ENCODE measurements around the gene MTRR. TPM values are rescaled to one million over a fixed set of nuclear protein-coding genes. Genes with fewer than 3 reads are reported as not detected.

MTRR gene
- total RNA-seq, 2 donors from 2014 or later = 40.6 to 47.0 TPM

DNA sequence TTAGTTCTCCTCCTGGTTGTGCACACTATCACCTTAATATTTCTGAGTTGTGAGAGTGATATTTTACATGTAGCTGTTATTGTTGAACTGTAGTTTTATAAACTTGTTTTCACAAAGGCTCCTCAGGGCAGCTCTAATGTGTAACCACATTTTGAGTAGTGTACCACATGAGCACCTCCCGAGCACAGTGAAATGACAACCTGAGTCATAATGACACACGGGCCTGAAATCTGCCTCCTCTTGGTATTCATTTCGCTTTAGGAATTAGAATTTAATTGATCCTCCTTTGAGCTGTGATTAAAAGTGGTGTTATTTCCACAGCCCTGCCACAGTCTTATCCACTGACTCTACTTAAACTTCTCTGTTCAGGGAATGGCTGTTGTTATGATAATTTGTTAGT, 7.9 kb downstream of the MTRR start:
- Histone ChIP-seq H3K4me1 (ENCODE audit: control insufficient read depth, insufficient read depth, low read length) (no peaks in the 10 kb centered on the region), H3K9me3 (ENCODE audit: control insufficient read depth, low read length) (no peaks in the 10 kb centered on the region), H3K4me3 (ENCODE audit: low read length) (no peak overlapping the region), H3K27me3 (ENCODE audit: control insufficient read depth, insufficient read depth, low read length, poor library complexity, severe bottlenecking) (no peaks in the 10 kb centered on the region), H3K27ac (ENCODE audit: low read depth, low read length) (no peak overlapping the region), H3K36me3 (ENCODE audit: control insufficient read depth, insufficient read depth, low read length) (peaks cover 81% of the 10 kb centered on the region), H3K9ac (ENCODE audit: extremely low read depth, low read length, poor library complexity, severe bottlenecking) (no peak overlapping the region)
- H3K27ac Mint-ChIP-seq = no peak overlapping the region
- H3K4me3 Mint-ChIP-seq = no peak overlapping the region
- H3K27me3 Mint-ChIP-seq (ENCODE audit: insufficient read depth) = no peaks in the 10 kb centered on the region
- no peaks in the 10 kb centered on the region for H3K9me3 Mint-ChIP-seq
- WGBS, 2 experiments (ENCODE audit: insufficient coverage in 1 of 2, insufficient read length in 1 of 2) = 90 to 100% methylated on average over 3 of the region's 3 CpGs
- H3K36me3 Mint-ChIP-seq (ENCODE audit: low read depth) = peaks cover 39% of the 10 kb centered on the region
- H3K4me1 Mint-ChIP-seq = no peaks in the 10 kb centered on the region
- DNase-seq = no peak
- TF ChIP-seq, protein P1, sequence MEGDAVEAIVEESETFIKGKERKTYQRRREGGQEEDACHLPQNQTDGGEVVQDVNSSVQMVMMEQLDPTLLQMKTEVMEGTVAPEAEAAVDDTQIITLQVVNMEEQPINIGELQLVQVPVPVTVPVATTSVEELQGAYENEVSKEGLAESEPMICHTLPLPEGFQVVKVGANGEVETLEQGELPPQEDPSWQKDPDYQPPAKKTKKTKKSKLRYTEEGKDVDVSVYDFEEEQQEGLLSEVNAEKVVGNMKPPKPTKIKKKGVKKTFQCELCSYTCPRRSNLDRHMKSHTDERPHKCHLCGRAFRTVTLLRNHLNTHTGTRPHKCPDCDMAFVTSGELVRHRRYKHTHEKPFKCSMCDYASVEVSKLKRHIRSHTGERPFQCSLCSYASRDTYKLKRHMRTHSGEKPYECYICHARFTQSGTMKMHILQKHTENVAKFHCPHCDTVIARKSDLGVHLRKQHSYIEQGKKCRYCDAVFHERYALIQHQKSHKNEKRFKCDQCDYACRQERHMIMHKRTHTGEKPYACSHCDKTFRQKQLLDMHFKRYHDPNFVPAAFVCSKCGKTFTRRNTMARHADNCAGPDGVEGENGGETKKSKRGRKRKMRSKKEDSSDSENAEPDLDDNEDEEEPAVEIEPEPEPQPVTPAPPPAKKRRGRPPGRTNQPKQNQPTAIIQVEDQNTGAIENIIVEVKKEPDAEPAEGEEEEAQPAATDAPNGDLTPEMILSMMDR (conservative IDR thresholded peaks at IDR 0.05) = no peak

DNA sequence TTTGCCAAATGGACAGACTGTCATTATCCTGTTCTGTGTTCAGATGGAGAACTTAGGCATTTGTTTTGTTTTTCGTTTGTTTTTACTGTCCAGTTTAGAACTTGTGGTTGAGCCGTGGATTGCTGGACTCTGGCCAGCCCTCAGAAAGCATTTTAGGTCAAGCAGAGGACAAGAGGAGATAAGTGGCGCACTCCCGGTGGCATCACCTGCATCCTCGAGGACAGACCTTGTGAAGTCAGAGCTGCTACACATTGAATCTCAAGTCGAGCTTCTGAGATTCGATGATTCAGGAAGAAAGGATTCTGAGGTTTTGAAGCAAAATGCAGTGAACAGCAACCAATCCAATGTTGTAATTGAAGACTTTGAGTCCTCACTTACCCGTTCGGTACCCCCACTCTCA, 8.9 kb downstream of the MTRR start:
- 89 to 90% methylated on average over 6 to 9 of the region's 9 CpGs for WGBS, 2 experiments (ENCODE audit: insufficient coverage in 1 of 2, insufficient read length in 1 of 2)
- DNase-seq = no peak
- Histone ChIP-seq H3K9me3 (ENCODE audit: control insufficient read depth, low read length) (no peaks in the 10 kb centered on the region), H3K4me3 (ENCODE audit: low read length) (no peak overlapping the region), H3K27ac (ENCODE audit: low read depth, low read length) (no peak overlapping the region), H3K36me3 (ENCODE audit: control insufficient read depth, insufficient read depth, low read length) (peaks cover 85% of the 10 kb centered on the region), H3K27me3 (ENCODE audit: control insufficient read depth, insufficient read depth, low read length, poor library complexity, severe bottlenecking) (no peaks in the 10 kb centered on the region), H3K4me1 (ENCODE audit: control insufficient read depth, insufficient read depth, low read length) (no peaks in the 10 kb centered on the region), H3K9ac (ENCODE audit: extremely low read depth, low read length, poor library complexity, severe bottlenecking) (no peak overlapping the region)
- Mint-ChIP-seq H3K36me3 (ENCODE audit: low read depth) (peaks cover 45% of the 10 kb centered on the region), H3K27me3 (ENCODE audit: insufficient read depth) (no peaks in the 10 kb centered on the region), H3K9me3 (no peaks in the 10 kb centered on the region), H3K4me1 (no peaks in the 10 kb centered on the region), H3K27ac (no peak overlapping the region), H3K4me3 (no peak overlapping the region)
- TF ChIP-seq, protein P1 (conservative IDR thresholded peaks at IDR 0.05) = no peak

DNA sequence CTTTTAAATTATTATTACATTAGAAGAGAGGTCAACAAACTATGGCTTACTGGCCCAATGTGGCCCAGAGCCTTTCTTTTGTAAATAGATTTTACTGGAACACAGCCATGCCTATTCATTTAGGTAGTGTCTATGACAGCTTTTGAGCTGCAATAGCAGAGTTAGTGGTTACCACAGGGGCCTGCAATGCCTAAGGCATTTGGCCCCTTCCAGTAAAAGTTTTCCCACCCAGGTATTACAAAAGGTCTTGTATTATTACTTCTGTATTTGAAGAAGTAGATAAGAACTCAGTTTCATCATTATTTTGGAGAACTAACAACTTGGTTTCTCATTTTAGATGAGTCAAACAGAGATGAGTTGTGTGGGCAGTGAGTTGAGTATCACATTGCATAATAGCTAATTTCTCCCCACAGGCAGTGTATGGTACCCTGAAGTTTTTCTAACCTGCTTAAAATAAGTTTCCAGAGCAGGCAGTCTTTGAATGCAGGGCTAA, 9.5 kb downstream of the MTRR start:
- Histone ChIP-seq H3K4me1 (ENCODE audit: control insufficient read depth, insufficient read depth, low read length) (no peaks in the 10 kb centered on the region), H3K27ac (ENCODE audit: low read depth, low read length) (no peak overlapping the region), H3K9me3 (ENCODE audit: control insufficient read depth, low read length) (no peaks in the 10 kb centered on the region), H3K27me3 (ENCODE audit: control insufficient read depth, insufficient read depth, low read length, poor library complexity, severe bottlenecking) (no peaks in the 10 kb centered on the region), H3K36me3 (ENCODE audit: control insufficient read depth, insufficient read depth, low read length) (peaks cover 90% of the 10 kb centered on the region), H3K4me3 (ENCODE audit: low read length) (no peak overlapping the region), H3K9ac (ENCODE audit: extremely low read depth, low read length, poor library complexity, severe bottlenecking) (no peak overlapping the region)
- TF ChIP-seq, protein P1 (conservative IDR thresholded peaks at IDR 0.05) = no peak
- Mint-ChIP-seq H3K27me3 (ENCODE audit: insufficient read depth) (no peaks in the 10 kb centered on the region), H3K9me3 (no peaks in the 10 kb centered on the region), H3K36me3 (ENCODE audit: low read depth) (peaks cover 51% of the 10 kb centered on the region), H3K27ac (no peak overlapping the region), H3K4me1 (no peaks in the 10 kb centered on the region), H3K4me3 (no peak overlapping the region)
- no peak for DNase-seq

All from endodermal cell (in vitro differentiated cells).